ENCODE results near the gene TRPC6. TPM values are rescaled to one million over a fixed set of nuclear protein-coding genes. Genes with fewer than 3 reads are reported as not detected.

Gene TRPC6
- polyA plus RNA-seq, 1 donor (not counting 4 experiments of a cell fraction or from before 2014, with no cell fraction given) = 0.04 TPM

GRCh38 chr11:101567071-101567470 is 16.7 kb downstream of the TRPC6 start:
- dilution Hi-C loops (cut with MboI; ENCODE audit: extremely low pct_ligation_motif_present, low sequenced_read_pairs) = no loop called here
- TF ChIP-seq CTCF (optimal IDR thresholded peaks at IDR 0.05 in 1 of 3, IDR thresholded peaks at IDR 0.05 in 1 of 3, conservative IDR thresholded peaks at IDR 0.05 in 1 of 3; ENCODE audit: extremely low read depth in 1 of 3, insufficient read depth in 2 of 3, low read length in 3 of 3) (no peak), EZH2 (IDR thresholded peaks at IDR 0.05; ENCODE audit: low read length) (no peak)

GRCh38 chr11:101566626-101567025 is 17.2 kb downstream of the TRPC6 start:
- no peaks in the 10 kb centered on the region for H4K20me1 ChIP-seq (ENCODE audit: control insufficient read depth, extremely low read depth, insufficient read depth, low read length)
- no peak overlapping the region for H3K9ac ChIP-seq (ENCODE audit: control insufficient read depth, extremely low read depth, insufficient read depth, low read length)
- no peaks in the 10 kb centered on the region for H3K4me1 ChIP-seq (ENCODE audit: control insufficient read depth, extremely low read depth, insufficient read depth, low read length)
- no peak overlapping the region for H3K4me3 ChIP-seq (ENCODE audit: control insufficient read depth in 2 of 3, extremely low read depth in 1 of 3, insufficient read depth in 2 of 3, low read depth in 1 of 3, low read length in 3 of 3)
- H3K9me3 ChIP-seq (ENCODE audit: control insufficient read depth, low read depth, low read length) = no peaks in the 10 kb centered on the region
- H3K9me1 ChIP-seq (ENCODE audit: control insufficient read depth, extremely low read depth, insufficient read depth, low read length) = no peaks in the 10 kb centered on the region
- no peak for DNase-seq (ENCODE audit: low read depth, low spot score)
- no peak overlapping the region for H3K4me2 ChIP-seq (ENCODE audit: control insufficient read depth, extremely low read depth, insufficient read depth, low read depth, low read length)
- no peak overlapping the region for H3K27ac ChIP-seq (ENCODE audit: control insufficient read depth, insufficient read depth, low read length)
- dilution Hi-C loops (cut with MboI; ENCODE audit: extremely low pct_ligation_motif_present, low sequenced_read_pairs) = no loop called here
- no peak for FAIRE-seq
- TF ChIP-seq CTCF (optimal IDR thresholded peaks at IDR 0.05 in 1 of 3, IDR thresholded peaks at IDR 0.05 in 1 of 3, conservative IDR thresholded peaks at IDR 0.05 in 1 of 3; ENCODE audit: extremely low read depth in 1 of 3, insufficient read depth in 2 of 3, low read length in 3 of 3) (no peak), EZH2 (IDR thresholded peaks at IDR 0.05; ENCODE audit: low read length) (no peak)
- H2AFZ ChIP-seq (ENCODE audit: control insufficient read depth, low read length) = no peak overlapping the region
- no peaks in the 10 kb centered on the region for H3K79me2 ChIP-seq (ENCODE audit: control insufficient read depth, insufficient read depth, low read length)
- no peaks in the 10 kb centered on the region for H3K27me3 ChIP-seq (ENCODE audit: control insufficient read depth, extremely low read depth, insufficient read depth, low read length)
- no peaks in the 10 kb centered on the region for H3K36me3 ChIP-seq (ENCODE audit: control insufficient read depth in 2 of 2, extremely low read depth in 1 of 2, insufficient read depth in 2 of 2, low read length in 2 of 2)

More at GRCh38 chr11:101567071-101567470, 16.7 kb downstream of the TRPC6 start:
- Histone ChIP-seq H3K9ac (ENCODE audit: control insufficient read depth, extremely low read depth, insufficient read depth, low read length) (no peak overlapping the region), H3K36me3 (ENCODE audit: control insufficient read depth in 2 of 2, extremely low read depth in 1 of 2, insufficient read depth in 2 of 2, low read length in 2 of 2) (no peaks in the 10 kb centered on the region), H3K4me1 (ENCODE audit: control insufficient read depth, extremely low read depth, insufficient read depth, low read length) (no peaks in the 10 kb centered on the region), H3K4me3 (ENCODE audit: control insufficient read depth in 2 of 3, extremely low read depth in 1 of 3, insufficient read depth in 2 of 3, low read depth in 1 of 3, low read length in 3 of 3) (no peak overlapping the region), H2AFZ (ENCODE audit: control insufficient read depth, low read length) (no peak overlapping the region), H3K79me2 (ENCODE audit: control insufficient read depth, insufficient read depth, low read length) (no peaks in the 10 kb centered on the region), H3K9me1 (ENCODE audit: control insufficient read depth, extremely low read depth, insufficient read depth, low read length) (no peaks in the 10 kb centered on the region), H4K20me1 (ENCODE audit: control insufficient read depth, extremely low read depth, insufficient read depth, low read length) (no peaks in the 10 kb centered on the region), H3K27ac (ENCODE audit: control insufficient read depth, insufficient read depth, low read length) (no peak overlapping the region), H3K4me2 (ENCODE audit: control insufficient read depth, extremely low read depth, insufficient read depth, low read depth, low read length) (no peak overlapping the region), H3K9me3 (ENCODE audit: control insufficient read depth, low read depth, low read length) (no peaks in the 10 kb centered on the region), H3K27me3 (ENCODE audit: control insufficient read depth, extremely low read depth, insufficient read depth, low read length) (no peaks in the 10 kb centered on the region)
- FAIRE-seq = no peak
- no peak for DNase-seq (ENCODE audit: low read depth, low spot score)

All from keratinocyte (primary cell).